CD4-positive, alpha-beta T cell treated with Interferon alpha-2 for 1 hour (primary cell): Measurements from ENCODE around the gene TINAGL1.

Experiments
- DNase-seq, 2 donors: peaks; one replicate each; pipeline ENCODE4 v3.0.0-alpha.2; 2020 to 2022

Gene TINAGL1

DNA sequence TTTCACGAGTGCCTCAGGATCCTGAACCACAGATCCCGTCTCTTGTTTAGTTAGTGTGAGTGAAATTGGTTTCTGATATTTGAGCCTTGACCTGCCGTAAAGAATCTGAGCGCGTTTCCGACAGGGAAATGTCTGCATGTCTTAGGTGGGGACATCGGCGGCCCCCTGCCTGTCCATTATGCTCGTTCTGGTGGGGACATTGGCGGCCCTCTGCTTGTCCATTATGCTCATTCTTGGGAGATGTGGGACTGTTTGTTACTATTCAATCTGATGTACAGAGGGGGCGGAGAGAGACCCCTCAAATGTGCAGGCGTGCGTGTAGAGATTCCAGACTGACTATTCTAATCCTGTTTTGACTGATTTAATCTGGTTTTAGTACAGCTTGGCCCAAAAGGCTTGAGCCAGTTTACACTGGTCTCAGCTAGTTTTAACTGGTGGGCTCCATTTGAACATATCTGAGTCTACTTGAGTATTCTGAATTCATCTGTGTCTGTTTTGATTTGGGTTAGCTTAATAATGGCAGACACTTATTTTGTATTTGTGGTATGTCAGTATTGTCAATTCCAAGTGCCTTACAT, 6.6 kb upstream of the TINAGL1 start:
- DNase-seq, result no peak

DNA sequence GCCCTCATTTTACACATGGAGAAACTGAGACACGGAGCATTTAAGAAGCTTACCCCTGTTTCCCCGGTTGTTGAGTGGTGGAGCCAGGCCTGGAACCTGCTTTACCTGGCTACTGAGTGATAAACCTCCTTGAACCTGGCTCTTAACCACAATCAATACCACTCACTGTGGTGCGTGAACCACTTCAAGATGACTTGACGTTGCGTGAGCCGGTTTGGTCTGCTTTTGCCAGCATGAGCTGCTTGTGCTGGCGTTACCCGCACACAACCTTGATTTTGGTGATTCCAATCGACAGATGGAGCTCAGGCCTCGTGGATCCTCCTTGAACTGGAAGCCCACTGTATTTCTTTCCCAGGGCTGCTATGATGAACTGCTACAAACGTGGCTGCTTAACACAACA, 6.1 kb upstream of the TINAGL1 start:
- no peak for DNase-seq

DNA sequence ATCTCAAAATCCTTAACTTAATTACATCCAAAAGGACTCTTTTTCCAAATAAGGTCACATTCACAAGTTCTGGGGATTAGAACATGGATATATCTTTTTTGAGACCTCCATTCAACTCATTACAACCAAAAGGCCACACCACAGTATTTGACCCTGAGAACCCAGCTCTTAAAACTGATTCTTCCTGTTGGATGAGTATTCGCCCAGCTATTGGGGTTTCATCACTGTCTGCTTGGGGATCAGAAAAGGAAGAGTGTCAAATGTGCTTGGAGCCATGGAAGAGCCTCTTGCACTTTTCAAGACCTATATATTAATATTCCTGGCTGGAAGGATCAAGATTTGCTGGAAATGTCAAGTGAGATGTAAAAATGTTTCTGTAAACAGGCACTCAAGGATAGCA, 5.4 kb upstream of the TINAGL1 start:
- DNase-seq, result no peak

DNA sequence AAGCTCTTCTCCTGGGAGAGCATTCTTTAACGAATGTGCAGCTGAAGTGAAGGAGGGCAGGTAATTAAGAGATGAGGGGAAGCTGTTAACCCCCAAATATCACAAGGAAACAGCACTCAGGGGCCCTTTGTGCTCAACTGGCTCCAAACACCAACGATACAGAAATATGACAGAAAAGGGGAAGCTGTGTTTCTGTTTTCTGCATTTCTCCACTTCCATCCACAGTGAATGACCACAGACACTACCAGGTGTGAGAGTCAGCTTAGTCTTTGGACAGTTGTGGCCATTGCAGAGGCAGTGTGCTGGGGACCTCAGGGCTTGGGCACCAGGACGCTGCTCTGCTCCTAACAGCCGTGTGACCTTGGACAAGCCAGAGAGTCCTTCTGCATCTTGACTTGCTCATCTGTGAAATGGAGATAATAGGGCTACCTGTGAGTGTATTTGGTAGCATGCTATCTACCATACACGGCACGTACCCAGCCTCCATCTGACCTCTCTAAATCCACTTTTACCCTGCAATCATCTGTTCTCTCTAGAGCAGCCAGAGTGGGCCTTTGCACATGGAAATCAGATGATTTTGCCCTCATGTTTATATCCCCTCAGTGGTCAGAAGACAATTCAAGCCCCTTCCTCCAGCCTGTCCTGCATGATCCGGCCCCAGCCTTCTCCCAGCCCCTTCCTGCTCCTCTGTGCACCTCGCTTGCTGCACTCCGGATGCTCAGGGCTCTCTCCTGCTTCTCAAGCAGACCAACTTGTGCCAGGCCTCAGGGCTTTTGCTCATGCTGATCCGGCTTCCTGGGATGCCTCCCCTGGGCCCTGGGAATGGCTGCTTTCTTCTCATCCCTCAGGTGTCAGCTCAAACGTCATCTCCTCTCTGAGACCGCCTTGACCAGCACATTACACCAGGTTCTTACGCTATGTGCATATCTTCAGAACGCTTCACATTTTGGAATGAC, 4.7 kb upstream of the TINAGL1 start:
- no peak for DNase-seq

DNA sequence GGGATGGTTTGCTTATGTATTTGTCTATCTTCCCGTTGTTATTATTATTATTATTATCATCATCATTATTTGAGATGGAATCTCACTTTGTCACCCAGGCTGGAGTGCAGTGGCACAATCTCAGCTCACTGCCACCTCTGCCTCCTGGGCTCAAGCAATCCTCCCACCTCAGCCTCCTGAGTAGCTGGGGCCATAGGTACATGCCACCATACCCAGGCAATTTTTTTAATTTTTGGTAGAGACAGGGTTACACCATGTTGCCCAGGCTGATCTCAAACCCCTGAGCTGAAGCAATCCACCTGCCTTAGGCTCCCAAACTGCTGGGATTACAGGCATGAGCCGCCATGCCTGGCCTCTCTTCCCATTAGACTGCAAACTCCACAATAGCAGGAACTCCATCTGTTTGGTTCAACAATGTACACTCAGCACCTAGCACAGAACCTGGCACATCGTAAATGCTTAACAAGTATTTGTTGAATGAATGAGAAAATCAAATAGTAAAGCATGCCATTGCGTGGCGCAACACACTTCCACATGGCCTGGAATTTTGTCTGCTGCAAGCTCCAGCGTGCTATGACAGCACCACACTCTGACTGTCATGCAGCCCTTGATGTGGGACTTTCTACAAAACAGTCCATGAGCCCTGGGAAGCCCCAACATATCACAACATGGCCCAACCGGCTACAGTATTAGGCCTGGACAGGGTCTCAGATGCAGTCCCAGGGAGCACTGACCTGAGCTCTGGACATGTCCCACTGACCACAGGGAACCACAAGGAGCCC, 3.8 kb upstream of the TINAGL1 start:
- DNase-seq, result no peak

DNA sequence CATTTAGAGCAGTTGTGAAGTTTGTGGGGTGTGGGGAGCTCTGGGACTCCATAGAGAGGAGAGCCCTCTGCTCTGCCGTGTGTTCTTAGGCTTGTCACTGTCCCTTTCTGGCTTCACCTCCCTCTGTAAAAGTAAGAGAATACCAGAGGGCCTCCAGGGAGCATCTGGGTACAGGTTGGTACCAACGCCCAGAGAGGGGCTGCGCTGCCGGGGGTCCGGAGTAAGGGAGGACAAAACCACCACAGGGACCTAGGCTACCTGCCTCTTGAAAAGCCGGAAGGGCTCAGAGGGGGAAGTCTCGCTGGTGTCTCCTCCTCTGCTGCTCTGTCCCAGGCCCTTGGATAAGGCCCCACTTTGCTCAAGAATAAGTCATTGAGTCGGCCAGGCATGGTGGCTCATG, 3.1 kb upstream of the TINAGL1 start:
- DNase-seq, result no peak

DNA sequence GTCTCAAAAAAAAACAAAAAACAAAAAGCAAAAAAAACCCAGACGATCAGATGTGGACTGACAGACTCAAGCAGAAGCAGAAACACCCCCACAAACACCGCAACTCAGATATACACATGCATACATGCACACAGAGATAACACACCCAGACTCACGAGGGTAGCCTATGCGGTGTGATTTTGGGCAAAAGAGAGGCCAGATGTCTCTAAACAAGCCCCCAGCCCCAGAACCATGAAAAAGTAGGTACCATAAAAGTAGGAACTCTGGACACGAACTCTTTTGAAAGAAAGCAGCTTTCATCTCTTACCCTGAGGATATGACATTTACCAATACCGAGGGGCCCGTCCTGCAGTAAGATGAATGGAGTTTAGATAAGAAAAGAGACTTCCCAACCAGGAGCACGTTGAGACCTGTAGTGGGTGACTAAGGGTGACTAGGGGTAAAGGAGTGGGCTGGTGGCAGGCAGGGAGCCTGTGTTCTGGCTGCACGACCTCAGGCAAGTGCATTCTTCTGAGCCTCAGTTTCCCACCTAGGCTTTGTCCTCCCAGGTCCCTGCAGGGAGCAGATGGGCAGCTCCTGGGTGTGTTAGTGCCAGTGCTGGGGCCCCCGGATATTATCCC, 1.5 kb upstream of the TINAGL1 start:
- no peak for DNase-seq

DNA sequence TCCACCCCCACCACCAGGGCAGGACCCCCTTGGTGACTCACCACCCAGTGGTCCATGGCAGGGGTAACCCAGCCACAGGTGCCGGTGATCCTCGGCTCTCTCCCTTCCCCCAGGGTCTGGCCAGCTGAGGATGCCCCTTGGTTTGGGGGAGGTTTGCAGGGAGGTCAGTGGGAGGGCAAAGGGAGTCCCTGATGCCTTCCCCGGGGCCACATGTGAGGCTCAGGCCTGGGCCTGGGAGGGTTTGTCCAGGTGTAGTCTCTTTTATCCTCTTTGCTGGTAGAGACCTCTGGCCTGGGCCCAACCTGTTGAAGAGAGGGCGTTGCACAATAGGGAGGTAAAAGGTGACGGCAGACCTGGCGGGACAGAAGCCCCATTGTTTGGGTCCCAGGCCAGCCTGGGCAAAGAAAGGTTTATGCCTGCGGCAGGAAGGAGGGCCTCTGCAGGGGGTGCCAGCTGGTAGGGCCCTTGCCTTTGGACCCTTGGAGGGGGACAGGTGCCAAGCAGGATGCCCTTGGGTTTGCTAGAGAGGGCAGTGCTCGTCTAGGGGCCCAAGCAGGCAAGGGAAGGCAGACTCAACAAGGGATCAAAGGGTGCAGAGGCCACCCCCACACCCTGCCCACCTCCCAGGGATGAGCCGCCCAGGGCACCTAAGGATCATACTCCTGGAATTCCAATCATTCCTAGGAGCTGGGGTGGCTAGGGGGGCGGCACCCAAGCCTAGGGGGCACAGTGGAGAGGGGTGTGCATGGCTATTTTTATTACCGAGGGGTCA, 760 bp upstream of the TINAGL1 start:
- no peak for DNase-seq

DNA sequence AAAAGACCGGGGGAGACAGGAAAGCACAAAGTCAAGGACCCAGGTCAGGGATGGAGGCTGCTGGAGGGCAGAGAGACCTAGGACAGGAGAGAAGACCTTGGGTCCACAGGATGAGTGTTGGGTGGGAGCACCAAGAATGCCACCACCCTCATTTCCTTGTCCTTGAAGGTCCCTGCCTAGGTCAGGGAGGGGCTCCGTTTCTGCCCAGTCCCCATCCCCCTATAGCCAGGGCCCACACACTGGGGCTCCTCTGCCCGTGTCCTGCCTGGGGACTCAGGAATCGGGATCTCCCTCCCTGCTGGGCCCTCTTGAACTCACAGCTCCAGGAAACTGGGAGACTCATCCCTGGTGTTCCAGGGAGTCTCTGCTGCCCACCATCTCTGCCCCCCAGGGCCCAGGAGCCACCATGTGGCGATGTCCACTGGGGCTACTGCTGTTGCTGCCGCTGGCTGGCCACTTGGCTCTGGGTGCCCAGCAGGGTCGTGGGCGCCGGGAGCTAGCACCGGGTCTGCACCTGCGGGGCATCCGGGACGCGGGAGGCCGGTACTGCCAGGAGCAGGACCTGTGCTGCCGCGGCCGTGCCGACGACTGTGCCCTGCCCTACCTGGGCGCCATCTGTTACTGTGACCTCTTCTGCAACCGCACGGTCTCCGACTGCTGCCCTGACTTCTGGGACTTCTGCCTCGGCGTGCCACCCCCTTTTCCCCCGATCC, 584 bp downstream of the TINAGL1 start:
- DNase-seq, result no peak

DNA sequence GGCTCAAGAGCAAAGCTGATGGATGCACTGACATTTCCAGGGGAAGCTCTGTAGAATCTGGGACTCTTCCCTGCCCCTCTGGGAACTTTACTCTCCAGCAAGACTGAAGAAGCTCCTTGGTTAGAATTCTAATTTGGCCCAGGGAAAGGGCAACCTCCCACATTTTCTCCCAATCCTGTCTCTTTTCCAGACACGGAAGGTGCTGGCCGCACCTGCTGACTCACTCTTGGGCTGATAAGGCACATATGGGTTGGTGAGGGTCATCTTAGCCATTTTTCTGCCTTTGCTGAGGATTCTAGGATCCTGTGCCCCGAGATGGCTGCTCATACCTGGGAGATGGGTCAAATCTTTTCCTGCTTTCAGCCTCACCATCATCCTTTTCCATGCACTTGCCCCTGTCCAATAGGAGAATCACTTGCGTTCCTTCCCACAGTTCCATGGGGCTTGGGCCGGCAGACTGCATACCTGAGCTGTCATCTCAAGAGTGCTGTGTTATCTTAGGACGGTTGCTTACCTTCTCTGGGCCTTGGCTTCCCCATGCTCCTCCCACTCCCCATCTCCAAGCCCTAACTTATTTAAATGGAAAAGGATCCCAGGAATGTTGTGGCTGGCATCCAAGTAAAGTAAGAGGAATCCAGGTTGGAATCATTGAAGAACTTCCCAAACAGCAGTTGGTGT, 1.3 kb downstream of the TINAGL1 start:
- no peak for DNase-seq

DNA sequence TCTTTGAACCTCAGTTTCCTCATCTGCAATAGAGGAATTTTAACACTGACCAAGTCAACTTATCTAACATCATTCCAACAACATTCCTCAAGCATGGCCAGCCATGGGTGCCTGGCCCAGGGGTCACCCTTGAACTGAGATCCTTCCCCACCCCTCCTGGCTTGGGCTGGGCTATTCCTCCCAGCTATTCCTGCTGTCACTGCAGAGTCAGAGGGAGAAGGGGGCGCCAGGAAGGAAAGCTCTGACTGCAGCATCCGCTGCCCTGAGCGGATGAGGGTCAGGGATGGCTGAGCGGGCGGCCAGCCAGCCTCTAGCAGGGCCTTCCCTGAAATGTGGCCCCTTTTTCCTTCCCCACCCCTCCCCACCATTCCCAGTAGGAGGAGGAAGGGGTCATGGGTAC, 3.1 kb downstream of the TINAGL1 start:
- no peak for DNase-seq

DNA sequence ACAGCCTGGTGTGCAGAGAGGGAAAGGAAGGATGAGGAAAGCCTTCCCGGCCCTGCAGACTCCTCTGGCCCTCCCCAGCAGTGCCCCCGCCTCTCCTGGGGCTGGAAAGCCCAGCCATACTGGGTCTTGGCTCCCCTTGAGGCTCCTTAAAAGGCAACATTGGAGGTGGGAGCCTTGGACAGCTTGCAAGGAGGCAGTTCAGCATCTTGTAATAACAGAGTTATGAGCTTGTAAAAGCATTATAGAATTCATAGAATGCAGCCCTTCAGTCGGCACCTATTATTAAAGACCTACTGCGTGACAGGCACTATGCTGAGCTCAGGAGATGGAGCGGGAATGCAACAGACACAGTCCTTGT, 4.2 kb downstream of the TINAGL1 start:
- DNase-seq, result no peak

DNA sequence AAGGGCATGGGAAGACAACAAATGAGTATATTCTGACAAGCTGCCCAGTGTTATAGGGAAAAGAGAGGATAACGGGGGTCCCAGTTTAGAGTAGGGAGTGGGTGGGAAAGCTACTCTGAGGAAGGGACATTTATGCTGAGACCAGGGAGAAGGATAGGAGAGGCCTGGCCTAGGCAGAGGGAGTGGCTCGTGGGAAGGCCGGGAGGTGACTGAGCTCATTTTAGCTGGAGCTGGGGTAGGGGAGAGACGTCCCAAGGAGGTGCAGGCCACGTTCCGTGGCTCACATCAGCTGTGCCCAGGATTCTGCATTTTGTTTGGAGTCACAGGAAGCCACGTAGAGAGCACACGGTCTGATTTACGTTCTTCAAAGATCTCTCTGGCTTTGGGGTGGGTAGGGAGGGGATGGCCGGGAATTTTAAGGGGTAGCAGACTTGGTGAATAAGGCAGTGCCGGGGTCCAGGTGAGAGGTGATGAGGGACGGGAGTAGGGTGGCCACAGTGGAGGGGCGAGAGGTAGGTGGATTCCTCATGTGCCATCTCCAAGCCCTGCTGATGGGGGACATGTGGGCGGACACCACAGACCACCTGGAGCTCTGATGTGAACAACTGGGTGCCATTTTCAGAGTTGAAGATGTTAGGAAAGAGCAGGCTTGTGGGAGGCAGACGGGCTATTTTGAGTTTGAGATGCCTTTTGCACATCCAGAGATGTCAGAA, 4.7 kb downstream of the TINAGL1 start:
- DNase-seq, result no peak

DNA sequence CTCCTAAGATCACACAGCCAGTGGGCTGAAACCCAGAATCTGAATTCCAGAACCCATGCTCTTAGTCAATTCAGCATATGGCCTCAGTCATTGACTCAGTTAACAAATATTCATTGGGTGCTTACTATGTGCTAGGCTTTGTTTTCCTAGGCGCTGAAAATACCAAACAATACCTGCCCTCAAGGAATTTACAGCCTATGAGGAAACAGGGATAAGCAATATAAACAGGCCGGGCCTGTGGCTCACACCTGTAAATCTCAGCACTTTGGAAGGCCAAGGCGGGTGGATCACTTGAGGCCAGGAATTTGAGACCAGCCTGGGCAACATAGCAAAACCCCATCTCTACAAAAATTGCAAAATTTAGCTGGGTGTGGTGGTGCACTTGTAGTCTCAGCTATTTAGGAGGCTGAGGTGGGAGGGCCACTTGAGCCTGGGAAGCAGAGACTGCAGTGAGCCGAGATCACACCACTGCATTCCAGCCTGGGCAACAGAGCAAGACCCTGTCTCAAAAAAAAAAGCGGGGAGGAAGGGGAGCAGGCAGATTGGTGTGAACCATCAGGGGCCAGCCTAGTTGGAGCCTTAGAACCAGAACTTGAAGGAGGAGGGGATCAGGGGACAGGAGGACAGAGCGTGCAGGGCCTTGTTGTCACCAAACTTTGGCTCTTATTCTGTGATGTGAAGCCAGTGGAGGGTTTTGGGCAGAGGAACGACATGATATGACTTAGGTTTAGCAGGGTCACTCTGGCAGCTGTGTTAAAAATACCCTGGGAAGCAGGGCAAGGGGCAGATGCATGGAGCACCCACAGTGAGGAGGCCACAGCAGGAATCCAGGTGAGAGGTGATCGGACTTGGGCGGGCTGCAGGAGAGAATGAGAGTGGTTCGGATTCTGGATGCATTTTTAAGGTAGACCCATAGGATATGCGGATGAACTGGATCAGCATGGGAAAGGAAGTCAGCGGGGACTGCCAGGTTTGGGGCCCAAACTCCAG, 5.8 kb downstream of the TINAGL1 start:
- no peak for DNase-seq

DNA sequence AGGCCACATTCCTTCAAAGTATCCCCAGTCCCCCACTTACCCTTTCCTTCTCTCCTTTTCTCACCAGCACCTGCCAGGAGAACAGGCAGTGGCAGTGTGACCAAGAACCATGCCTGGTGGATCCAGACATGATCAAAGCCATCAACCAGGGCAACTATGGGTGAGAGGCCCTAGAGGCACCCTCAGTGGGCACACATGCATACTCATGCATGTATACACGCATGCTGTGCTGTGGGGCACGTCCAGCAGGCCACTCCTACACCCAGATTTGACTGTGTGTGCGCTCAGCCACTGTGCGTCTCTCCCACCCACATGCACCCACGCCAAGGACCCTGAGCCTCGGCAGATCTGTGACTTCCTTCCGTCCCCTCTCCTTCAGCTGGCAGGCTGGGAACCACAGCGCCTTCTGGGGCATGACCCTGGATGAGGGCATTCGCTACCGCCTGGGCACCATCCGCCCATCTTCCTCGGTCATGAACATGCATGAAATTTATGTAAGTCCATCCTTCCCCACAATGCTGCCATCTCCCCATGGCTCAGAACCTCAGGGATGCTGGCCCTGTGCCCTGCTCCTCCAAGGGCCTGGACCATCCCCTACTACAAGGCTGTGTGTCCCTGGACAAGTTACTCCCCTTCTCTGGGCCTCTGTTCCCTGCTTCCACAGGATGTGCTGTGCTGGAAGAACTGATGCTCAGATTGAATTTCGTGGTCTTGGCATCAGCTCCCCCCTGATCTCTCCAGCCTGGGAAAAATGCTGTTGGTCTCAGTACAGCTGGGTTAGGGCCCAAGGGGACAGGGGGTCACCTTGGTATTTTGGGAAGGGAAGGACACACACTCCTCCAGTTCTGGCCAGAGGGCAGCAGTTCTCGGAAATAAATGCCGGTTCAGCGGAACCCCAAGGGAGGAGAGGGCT, 7.0 kb downstream of the TINAGL1 start:
- no peak for DNase-seq

DNA sequence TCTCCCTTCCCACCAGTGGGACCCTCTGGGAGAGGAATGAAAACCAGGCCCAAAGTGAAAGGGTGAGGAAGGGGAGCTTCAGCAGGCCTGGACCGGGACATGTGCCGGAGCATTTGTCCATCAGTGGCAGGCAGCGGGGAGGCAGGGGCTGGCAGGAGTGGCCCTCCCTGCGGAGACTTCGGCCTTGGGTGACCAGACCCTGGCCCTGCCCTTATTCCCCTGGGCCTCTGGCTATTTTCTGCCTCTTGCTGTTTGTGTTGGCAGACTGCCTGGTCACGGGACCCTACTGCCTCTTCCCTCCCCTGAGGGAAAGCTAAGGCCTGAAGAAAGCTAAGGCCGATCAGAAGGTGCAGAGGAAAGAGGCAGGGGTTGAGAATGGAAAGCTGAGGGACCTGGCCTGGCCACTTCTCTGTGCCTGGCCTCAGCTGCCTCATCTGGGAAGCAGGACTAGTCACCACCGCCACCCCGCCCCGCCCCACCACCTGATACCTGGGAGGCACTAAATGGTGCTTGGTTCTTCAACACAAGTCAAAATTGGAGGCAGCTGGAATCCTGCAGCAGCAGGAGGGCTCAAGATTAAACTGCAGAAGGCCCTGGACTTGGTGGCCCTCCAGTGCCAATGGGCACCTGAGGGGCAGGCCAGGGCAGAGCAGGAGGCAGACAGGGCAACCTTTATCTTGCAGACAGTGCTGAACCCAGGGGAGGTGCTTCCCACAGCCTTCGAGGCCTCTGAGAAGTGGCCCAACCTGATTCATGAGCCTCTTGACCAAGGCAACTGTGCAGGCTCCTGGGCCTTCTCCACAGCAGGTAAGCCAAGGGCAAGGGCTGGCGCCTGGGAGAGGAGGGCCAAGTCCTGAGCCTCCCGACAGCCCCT, 7.9 kb downstream of the TINAGL1 start:
- DNase-seq, result no peak
